HCEC 1CT (cell line): ENCODE measurements around the gene HMMR.

Experiments
- DNase-seq: peaks from one replicate; pipeline ENCODE4 v3.0.0-alpha.2; 2017

HMMR gene

GRCh38 chr5:163459819-163460561, 442 bp upstream of the HMMR start, which contains the start of gene NUDCD2:
NUDCD2 (minus strand) TSS chr5:163460102; CDS start chr5:163460050, 52 bp downstream.
- DNase-seq = peak; percentile 99

DNA sequence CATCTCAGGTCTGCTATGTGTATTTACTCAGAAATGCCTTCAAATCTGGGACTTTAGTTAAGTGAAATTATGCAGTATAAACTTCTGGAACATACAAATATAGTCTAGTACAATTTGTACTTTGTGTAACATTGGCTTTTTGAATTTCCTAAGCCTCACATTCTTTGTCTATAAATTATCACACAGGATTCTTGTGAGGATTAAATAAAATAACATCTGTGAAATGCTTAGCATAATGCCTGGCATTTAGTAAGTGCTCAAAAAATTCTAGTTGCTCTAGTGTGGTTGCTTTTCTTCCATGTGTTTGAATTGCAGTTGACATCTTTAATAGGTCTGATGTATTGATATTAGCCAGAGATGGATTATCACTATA, 2.6 kb downstream of the HMMR start:
- DNase-seq = peak; percentile 37

GRCh38 chr5:163467682-163468081, 7.2 kb downstream of the HMMR start:
- DNase-seq = no peak

DNA sequence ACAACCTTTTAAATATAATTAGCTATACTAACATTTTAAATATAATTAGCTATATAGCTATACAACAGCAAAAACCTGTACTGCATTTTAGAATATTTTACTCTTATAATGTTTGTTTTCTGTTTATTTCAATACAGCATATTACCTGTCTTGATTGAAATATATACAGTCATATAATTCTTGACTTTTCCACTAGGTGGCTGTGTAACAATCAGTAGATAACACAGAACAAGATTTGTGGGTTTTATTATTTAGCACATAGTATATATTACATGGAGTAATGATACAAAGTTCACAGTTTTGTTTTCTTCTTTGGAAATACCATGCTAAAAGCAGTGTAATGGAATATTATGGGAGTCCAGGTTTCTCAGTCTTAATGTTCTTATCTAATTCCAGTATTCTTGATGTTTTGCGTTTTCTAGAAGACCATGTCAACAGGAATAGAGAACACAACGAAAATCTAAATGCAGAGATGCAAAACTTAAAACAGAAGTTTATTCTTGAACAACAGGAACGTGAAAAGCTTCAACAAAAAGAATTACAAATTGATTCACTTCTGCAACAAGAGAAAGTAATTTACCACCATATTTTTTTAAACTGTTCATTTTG, 13.3 kb downstream of the HMMR start:
- peak; percentile 42 for DNase-seq

- DNase-seq = no peak
These were observed 15.0 kb downstream of the HMMR start for GRCh38 chr5:163475411-163475810.

- DNase-seq = peak; percentile 68
These were observed 17.9 kb downstream of the HMMR start for GRCh38 chr5:163478126-163478981.

GRCh38 chr5:163478982-163479271, 18.5 kb downstream of the HMMR start:
- DNase-seq = no peak

DNA sequence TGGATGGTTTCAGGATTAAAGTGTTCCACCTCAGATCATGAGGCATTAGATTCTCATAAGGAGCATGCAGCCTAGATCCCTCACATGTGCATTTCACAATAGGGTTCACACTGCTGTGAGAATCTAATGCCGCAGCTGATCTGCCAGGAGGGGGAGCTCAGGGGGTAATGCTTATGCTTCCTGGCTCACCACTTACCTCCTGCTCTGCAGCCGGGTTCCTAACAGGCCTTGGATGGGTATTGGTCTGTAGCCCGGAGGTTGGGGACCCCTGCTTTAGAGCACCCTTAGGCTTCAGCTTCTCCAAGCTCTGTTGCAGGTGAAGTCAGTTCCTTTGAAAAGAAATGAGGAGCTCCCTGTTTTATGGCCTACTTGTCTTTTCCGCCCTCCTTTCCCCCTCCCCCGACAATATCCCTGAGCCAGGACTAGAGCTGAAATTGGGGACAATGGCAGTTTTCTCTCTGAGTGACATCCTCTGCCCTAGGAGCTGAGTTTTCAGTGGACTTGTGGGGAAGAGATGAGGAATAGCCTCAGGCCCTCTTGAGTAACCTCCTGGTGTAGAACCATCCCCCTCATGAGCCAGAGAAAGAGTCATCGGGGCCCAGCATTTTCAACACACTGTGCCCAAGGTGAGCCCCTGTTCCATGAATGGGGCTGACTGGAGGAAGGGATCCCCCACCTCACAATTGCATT, 28.8 kb downstream of the HMMR start:
- peak; percentile 19 for DNase-seq

GRCh38 chr5:163489745-163490075, 29.3 kb downstream of the HMMR start:
- no peak for DNase-seq

DNA sequence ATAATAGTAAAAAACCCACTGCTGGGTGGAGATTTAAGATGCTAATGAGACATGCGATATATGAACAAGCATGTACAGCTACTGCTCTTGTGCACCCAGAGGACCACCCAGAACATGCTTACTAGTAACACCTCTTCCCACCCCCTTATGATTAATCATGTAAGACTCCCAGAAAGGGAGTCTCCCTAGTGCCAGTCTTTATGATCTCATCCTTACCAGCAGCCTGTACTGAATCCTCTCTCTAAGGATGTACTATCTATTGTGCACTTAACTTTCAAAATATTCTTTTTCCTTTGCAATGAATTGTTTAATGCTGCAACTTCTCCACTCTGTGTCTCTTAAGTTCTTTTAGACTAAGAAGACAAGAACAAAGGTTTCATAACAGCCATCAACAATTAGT, 35.9 kb downstream of the HMMR start:
- DNase-seq = peak; percentile 35

DNA sequence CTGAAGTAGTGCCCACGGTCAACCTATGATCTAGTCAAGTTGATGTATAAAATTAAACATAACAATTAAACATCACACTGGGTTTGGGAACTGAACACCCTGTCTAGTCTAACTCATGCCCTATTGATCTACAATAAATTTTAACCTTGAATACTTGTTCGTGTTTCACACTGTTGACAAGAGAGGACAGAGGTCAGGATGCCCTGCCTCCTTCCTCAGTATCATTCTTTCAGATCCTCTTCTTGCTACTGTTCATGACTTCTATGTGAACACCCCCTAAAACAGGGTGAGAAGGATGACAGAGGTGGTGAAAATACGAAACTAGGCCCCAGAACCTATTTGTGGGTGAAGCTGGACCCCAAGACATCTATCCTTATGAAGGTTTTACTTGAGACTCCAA, 36.9 kb downstream of the HMMR start:
- no peak for DNase-seq

- DNase-seq = peak; percentile 44
These were observed 38.5 kb downstream of the HMMR start for GRCh38 chr5:163498886-163499285.

- no peak for DNase-seq
These were observed 42.1 kb downstream of the HMMR start for GRCh38 chr5:163502521-163502920.

DNA sequence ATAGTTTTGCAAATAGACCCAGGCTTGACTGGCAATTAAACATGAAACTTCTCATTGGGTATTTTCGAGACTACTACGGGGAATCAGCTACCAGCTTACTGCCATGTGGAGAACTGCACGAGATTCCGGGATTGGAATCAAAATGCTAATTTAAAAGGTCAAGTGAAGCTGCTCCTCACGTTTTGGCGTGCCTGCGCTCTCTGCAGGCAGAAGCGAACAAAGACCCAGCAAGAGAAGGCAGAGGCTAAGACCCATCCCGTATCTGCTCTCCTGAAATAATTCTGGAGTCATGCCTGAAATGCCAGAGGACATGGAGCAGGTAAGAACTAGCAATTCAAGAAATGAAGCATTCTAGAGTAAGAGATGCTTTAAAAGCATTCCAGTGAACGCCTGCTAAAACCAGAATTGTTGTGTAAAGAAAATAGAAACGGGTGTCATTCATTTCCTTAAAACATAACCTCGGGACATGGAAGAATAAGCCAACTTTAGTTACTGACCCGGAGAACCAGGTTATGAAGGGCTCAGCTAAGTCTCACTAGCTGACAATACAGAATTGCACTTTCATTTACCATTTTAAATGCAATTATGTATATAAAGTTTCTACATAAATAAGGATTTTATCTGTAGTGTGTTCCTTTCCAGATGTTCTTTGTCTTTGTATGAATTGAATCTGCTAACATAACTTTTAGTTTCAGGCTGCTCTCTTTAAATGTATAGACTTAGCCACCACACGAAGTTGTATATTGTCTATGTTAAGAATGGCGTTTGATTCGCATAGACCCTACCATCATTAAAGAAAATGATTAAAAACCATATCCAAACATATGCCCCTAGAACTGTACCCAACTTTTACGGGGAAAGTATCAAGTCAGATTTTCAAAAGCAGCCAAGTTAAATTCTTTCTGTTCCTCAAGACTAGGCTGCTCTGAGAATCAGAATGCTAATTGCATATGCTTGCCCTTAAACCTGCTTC, 43.0 kb downstream of the HMMR start:
- DNase-seq = peak; percentile 79

DNA sequence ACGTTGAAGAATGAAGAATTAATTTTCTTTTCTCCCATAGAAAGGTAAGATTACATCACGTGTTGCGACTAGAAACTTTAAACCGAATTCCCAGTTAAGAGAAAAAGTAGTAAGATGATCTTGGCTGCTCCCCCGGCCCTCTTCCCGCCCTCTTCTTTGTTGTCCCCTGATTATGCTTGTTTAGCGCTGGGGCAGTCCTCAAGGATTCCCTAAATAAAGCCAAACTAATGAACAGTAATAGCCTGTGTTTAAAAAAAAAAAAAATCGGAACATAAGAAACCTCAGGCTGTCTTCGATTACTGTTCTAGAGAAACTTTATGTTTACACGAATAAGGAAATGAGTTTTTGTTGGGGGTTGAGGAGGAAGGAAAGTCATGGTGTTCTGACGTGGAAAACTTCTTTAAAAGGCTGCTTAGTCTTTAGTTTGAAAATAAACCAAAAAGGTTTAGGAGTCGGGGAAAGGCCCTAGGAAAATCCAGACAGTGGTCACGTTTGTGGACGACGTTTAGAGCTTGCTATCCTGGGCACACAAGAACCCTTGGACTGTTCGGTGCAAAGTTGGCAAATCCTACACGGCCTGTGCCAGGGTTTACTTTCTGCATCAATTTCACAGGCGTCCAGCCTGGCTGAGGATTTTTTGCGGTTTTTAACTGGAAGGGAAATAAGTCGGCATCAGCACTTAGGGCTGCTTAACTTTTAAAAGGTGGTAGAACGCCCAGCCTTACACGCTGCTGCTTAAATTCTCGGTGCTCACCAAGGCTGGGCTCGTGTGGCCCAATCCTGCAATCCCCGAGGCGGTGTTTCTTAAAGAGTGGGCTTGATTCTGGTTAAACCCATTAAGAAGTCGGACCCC, 43.9 kb downstream of the HMMR start:
- peak; percentile 46 for DNase-seq

DNA sequence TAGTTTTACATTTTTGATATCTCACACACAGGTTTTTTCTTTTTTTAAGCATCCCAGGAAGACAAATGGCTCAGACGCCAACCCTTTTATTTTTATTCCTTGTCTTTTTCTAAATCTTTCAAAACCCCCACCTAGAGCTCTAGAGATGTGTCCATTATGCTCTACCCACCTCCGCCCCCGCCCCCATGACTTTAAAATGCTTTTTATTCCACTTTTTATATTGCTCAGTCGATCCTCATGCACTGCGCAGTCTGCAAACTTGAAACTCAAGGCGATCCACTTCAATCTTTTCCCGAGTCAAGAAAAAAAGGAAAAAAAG, 44.6 kb downstream of the HMMR start:
- DNase-seq = peak; percentile 3

DNA sequence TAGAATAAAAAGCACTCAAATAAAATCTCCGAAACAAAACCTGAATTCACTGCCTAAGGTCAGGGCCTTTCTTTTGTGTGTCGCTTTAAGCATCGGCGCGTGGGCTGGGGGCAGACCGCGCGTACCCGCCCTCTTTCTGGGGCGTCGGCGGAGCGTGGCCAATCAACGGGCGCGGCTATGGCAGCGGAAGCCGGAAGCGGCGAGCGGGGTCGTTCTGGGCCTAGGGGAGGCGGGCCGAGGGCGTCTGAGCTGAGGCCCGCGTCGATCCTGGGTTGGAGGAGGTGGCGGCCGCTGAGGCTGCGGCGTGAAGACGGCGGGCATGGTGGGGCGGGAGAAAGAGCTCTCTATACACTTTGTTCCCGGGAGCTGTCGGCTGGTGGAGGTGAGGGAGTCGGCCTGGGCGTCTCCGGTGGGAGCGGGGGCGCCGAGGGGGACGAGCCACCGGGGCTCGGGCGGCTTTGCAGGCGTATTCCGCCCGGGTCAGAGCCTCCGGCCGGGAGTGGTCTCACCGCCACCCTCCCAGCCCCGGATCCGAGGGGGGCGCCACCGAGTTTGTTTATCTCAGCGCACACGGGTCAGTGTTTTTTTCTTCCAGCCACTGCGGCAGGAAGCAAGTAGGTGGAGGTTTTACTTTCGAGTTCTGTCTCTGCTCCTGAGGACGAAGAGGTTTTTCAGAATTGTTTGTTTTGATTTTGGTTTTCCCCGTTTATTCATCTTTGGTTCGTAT, 45.1 kb downstream of the HMMR start, which contains the start of gene MAT2B:
Gene MAT2B, plus strand, starts transcription at position 252 of the 727 bp plus-strand sequence. Its CDS starts 68 bp downstream, at position 320.
- DNase-seq = peak; percentile 96

GRCh38 chr5:163506095-163506457, 45.6 kb downstream of the HMMR start:
- DNase-seq = no peak

- peak; percentile 53 for DNase-seq
These were observed 46.3 kb downstream of the HMMR start for GRCh38 chr5:163506726-163507125.

- no peak for DNase-seq
These were observed 48.3 kb downstream of the HMMR start for GRCh38 chr5:163508753-163509152.
